Osteocyte (in vitro differentiated cells): Measurements from ENCODE around the gene B3GAT1. TPM values are rescaled to one million over a fixed set of nuclear protein-coding genes. Genes with fewer than 3 reads are reported as not detected.

Source experiments
- DNase-seq: peaks from one replicate; pipeline ENCODE4 v3.0.0; 2021; ENCODE audit warnings: mixed read lengths; ENCODE audit not compliant: unreplicated experiment; ENCODE audit errors: extremely low spot score
- H3K27ac Mint-ChIP-seq: one replicate; pipeline ENCODE4 v1.8.0; 2021; ENCODE audit warnings: mild to moderate bottlenecking, mixed read lengths; ENCODE audit not compliant: unreplicated experiment
- H3K27me3 Mint-ChIP-seq: one replicate; pipeline ENCODE4 v1.8.0; 2021; ENCODE audit warnings: mixed read lengths; ENCODE audit not compliant: unreplicated experiment
- H3K36me3 Mint-ChIP-seq: one replicate; pipeline ENCODE4 v1.8.0; 2021; ENCODE audit warnings: mixed read lengths; ENCODE audit not compliant: unreplicated experiment
- H3K4me1 Mint-ChIP-seq: one replicate; pipeline ENCODE4 v1.8.0; 2021; ENCODE audit warnings: mixed read lengths; ENCODE audit not compliant: unreplicated experiment
- H3K4me3 Mint-ChIP-seq: one replicate; pipeline ENCODE4 v1.8.0; 2021; ENCODE audit warnings: mild to moderate bottlenecking, moderate library complexity, mixed read lengths; ENCODE audit not compliant: unreplicated experiment
- H3K9me3 Mint-ChIP-seq: one replicate; pipeline ENCODE4 v1.8.0; 2021; ENCODE audit warnings: mixed read lengths; ENCODE audit not compliant: unreplicated experiment
- CTCF ChIP-seq: fragments of 200-600 bp; sonication (generic); IDR thresholded peaks from 2 replicates; pipeline ENCODE4 v1.5.0; 2021; ENCODE audit warnings: antibody characterized with exemption, mild to moderate bottlenecking, moderate library complexity
- total RNA-seq: library from RNA; stranded (reverse); gene quantifications from 2 replicates; pipeline ENCODE4 v1.2.1, GENCODE V29; 2021

B3GAT1 gene
- total RNA-seq, 1 donor from 2014 or later, result 2.4 TPM

GRCh38 chr11:134390706-134391569 is 21.1 kb downstream of the B3GAT1 start:
- Mint-ChIP-seq H3K9me3 (no peaks in the 10 kb centered on the region), H3K4me1 (no peaks in the 10 kb centered on the region), H3K4me3 (no peak overlapping the region), H3K27me3 (no peaks in the 10 kb centered on the region), H3K36me3 (no peaks in the 10 kb centered on the region), H3K27ac (no peak overlapping the region)
- no peak for TF ChIP-seq CTCF
- no peak for DNase-seq

- no peak for DNase-seq
- Mint-ChIP-seq H3K4me3 (no peak overlapping the region), H3K27me3 (no peaks in the 10 kb centered on the region), H3K36me3 (no peaks in the 10 kb centered on the region), H3K27ac (no peak overlapping the region), H3K9me3 (no peaks in the 10 kb centered on the region), H3K4me1 (no peaks in the 10 kb centered on the region)
- TF ChIP-seq CTCF, result no peak
Measured at GRCh38 chr11:134389464-134390180, 22.4 kb downstream of the B3GAT1 start.

GRCh38 chr11:134388590-134388989 is 23.5 kb downstream of the B3GAT1 start:
- H3K4me1 Mint-ChIP-seq, result no peaks in the 10 kb centered on the region
- H3K27ac Mint-ChIP-seq, result no peak overlapping the region
- H3K27me3 Mint-ChIP-seq, result no peaks in the 10 kb centered on the region
- no peak for DNase-seq
- no peaks in the 10 kb centered on the region for H3K36me3 Mint-ChIP-seq
- no peak for TF ChIP-seq CTCF
- no peak overlapping the region for H3K4me3 Mint-ChIP-seq
- no peaks in the 10 kb centered on the region for H3K9me3 Mint-ChIP-seq

GRCh38 chr11:134387501-134387900 is 24.5 kb downstream of the B3GAT1 start:
- no peak for TF ChIP-seq CTCF
- no peak overlapping the region for H3K4me3 Mint-ChIP-seq
- no peaks in the 10 kb centered on the region for H3K36me3 Mint-ChIP-seq
- H3K27ac Mint-ChIP-seq, result no peak overlapping the region
- no peaks in the 10 kb centered on the region for H3K9me3 Mint-ChIP-seq
- H3K27me3 Mint-ChIP-seq, result no peaks in the 10 kb centered on the region
- H3K4me1 Mint-ChIP-seq, result no peaks in the 10 kb centered on the region
- no peak for DNase-seq

GRCh38 chr11:134386945-134387344 is 25.1 kb downstream of the B3GAT1 start:
- TF ChIP-seq CTCF, result no peak
- no peak for DNase-seq
- Mint-ChIP-seq H3K4me1 (no peaks in the 10 kb centered on the region), H3K36me3 (no peaks in the 10 kb centered on the region), H3K27me3 (no peaks in the 10 kb centered on the region), H3K27ac (no peak overlapping the region), H3K4me3 (no peak overlapping the region), H3K9me3 (no peaks in the 10 kb centered on the region)
